Activated CD8-positive, alpha-beta memory T cell treated with anti-CD3 and anti-CD28 coated beads, Interleukin-2, amount 10 ng/mL, durations not matched to agents 7 days and 5 days (primary cell): Measurements from ENCODE around the gene S1PR4. TPM values are rescaled to one million over a fixed set of nuclear protein-coding genes. Genes with fewer than 3 reads are reported as not detected.
"Not testable (repeated sequence)": the region's sequence is repeated elsewhere in the genome, so short reads cannot be mapped to it uniquely, and the experiment has no call there.

Source experiments
- ATAC-seq: fragments of 150-1000 bp; cut with Tn5 transposase; one replicate; pipeline ENCODE4 v1.10.0; 2021; ENCODE audit warnings: moderate library complexity
- CTCF ChIA-PET: fragments of 350-600 bp; sonication (Branson Sonifier 250); formaldehyde crosslinking; loops from one replicate; lab custom pipeline; 2021; ENCODE audit warnings: antibody characterized with exemption; lab: Charles Lee
- DNase-seq: peaks from one replicate; pipeline ENCODE4 v3.0.0-alpha.2; 2020
- H3K27ac Mint-ChIP-seq: one replicate; pipeline ENCODE4 v1.8.0; 2021; ENCODE audit warnings: mild to moderate bottlenecking, mixed read lengths
- H3K27me3 Mint-ChIP-seq: one replicate; pipeline ENCODE4 v1.8.0; 2021; ENCODE audit warnings: mixed read lengths
- H3K36me3 Mint-ChIP-seq: one replicate; pipeline ENCODE4 v1.8.0; 2021; ENCODE audit warnings: mild to moderate bottlenecking, mixed read lengths
- H3K4me1 Mint-ChIP-seq: one replicate; pipeline ENCODE4 v1.8.0; 2021; ENCODE audit warnings: mixed read lengths
- H3K4me3 Mint-ChIP-seq: one replicate; pipeline ENCODE4 v1.8.0; 2021; ENCODE audit warnings: mild to moderate bottlenecking, moderate library complexity, mixed read lengths
- H3K9me3 Mint-ChIP-seq: one replicate; pipeline ENCODE4 v1.8.0; 2022; ENCODE audit warnings: low read depth, mixed read lengths
- total RNA-seq, 2 experiments: library from RNA; stranded (reverse); gene quantifications; one replicate each; pipeline ENCODE4 v1.2.3, GENCODE V29; 2021

Gene S1PR4
- total RNA-seq, 2 experiments from 2014 or later: 122 to 155 TPM

GRCh38 chr19:3154957-3155736 is 23.4 kb upstream of the S1PR4 start:
- Mint-ChIP-seq H3K4me3 (no peak overlapping the region), H3K36me3 (peaks cover 43% of the 10 kb centered on the region)
- peak; percentile 94 for ATAC-seq

GRCh38 chr19:3157096-3157845 is 21.3 kb upstream of the S1PR4 start:
- no peak overlapping the region for H3K27ac Mint-ChIP-seq

More at GRCh38 chr19:3154957-3155736, 23.4 kb upstream of the S1PR4 start:
- CTCF ChIA-PET: interaction anchor here (0.5 to 0.9 kb wide), 2 partner anchors 9 to 204 kb away, joined by 3 to 4 read pairs; no protein-coding TSS in a partner anchor
- Mint-ChIP-seq H3K4me1 (peaks cover 11% of the 10 kb centered on the region), H3K27me3 (no peaks in the 10 kb centered on the region), H3K27ac (no peak overlapping the region), H3K9me3 (peaks cover 6% of the 10 kb centered on the region)
- DNase-seq: peak; percentile 91

GRCh38 chr19:3159565-3159964 is 19.0 kb upstream of the S1PR4 start:
- Mint-ChIP-seq H3K27ac (no peak overlapping the region), H3K4me1 (peaks cover 39% of the 10 kb centered on the region), H3K27me3 (no peaks in the 10 kb centered on the region), H3K9me3 (peaks cover 6% of the 10 kb centered on the region), H3K4me3 (no peak overlapping the region), H3K36me3 (peaks cover 75% of the 10 kb centered on the region)
- DNase-seq (no peak), ATAC-seq (no peak)
- CTCF ChIA-PET: interaction anchor here (0.9 to 3.1 kb wide), 10 partner anchors 13 to 511 kb away, joined by 3 to 14 read pairs (median 5); no protein-coding TSS in a partner anchor

More at GRCh38 chr19:3157096-3157845, 21.3 kb upstream of the S1PR4 start:
- Mint-ChIP-seq H3K36me3 (peaks cover 58% of the 10 kb centered on the region), H3K4me1 (peaks cover 20% of the 10 kb centered on the region), H3K4me3 (no peak overlapping the region), H3K9me3 (peaks cover 6% of the 10 kb centered on the region), H3K27me3 (no peaks in the 10 kb centered on the region)
- ATAC-seq (no peak), DNase-seq (no peak)
- CTCF ChIA-PET: interaction anchor here (0.7 to 1.8 kb wide), 3 partner anchors 11 to 28 kb away, joined by 3 to 9 read pairs (median 4); no protein-coding TSS in a partner anchor

- no peak overlapping the region for H3K4me3 Mint-ChIP-seq
- H3K27ac Mint-ChIP-seq: peak overlapping the region; percentile 61
- H3K4me1 Mint-ChIP-seq: peaks cover 44% of the 10 kb centered on the region
- H3K27me3 Mint-ChIP-seq: no peaks in the 10 kb centered on the region
- CTCF ChIA-PET: interaction anchor here (0.7 to 3.1 kb wide), 12 partner anchors 14 to 512 kb away, joined by 3 to 14 read pairs (median 4); no protein-coding TSS in a partner anchor
- DNase-seq (no peak), ATAC-seq (no peak)
- H3K36me3 Mint-ChIP-seq: peaks cover 75% of the 10 kb centered on the region
- H3K9me3 Mint-ChIP-seq: peaks cover 5% of the 10 kb centered on the region
Observed at GRCh38 chr19:3160219-3160618, 18.4 kb upstream of the S1PR4 start.

GRCh38 chr19:3161453-3161852 is 17.1 kb upstream of the S1PR4 start:
- no peak for ATAC-seq
- Mint-ChIP-seq H3K9me3 (peaks cover 2% of the 10 kb centered on the region), H3K4me3 (no peak overlapping the region), H3K36me3 (peaks cover 72% of the 10 kb centered on the region), H3K27ac (no peak overlapping the region), H3K4me1 (peaks cover 50% of the 10 kb centered on the region), H3K27me3 (no peaks in the 10 kb centered on the region)
- no peak for DNase-seq
- CTCF ChIA-PET: interaction anchor here (0.9 to 3.5 kb wide), 15 partner anchors 10 to 210 kb away, joined by 3 to 22 read pairs (median 4); no protein-coding TSS in a partner anchor

- H3K27ac Mint-ChIP-seq: peak overlapping the region; percentile 46
- DNase-seq: peak; percentile 69
- peaks cover 2% of the 10 kb centered on the region for H3K9me3 Mint-ChIP-seq
- CTCF ChIA-PET: interaction anchor here (0.8 to 3.5 kb wide), 17 partner anchors 11 to 211 kb away, joined by 3 to 28 read pairs (median 4); no protein-coding TSS in a partner anchor
- H3K4me1 Mint-ChIP-seq: peaks cover 47% of the 10 kb centered on the region
- H3K27me3 Mint-ChIP-seq: no peaks in the 10 kb centered on the region
- ATAC-seq: no peak
- H3K4me3 Mint-ChIP-seq: no peak overlapping the region
- H3K36me3 Mint-ChIP-seq: peaks cover 71% of the 10 kb centered on the region
Observed at GRCh38 chr19:3162418-3163229, 15.9 kb upstream of the S1PR4 start.

- Mint-ChIP-seq H3K4me1 (peaks cover 45% of the 10 kb centered on the region), H3K9me3 (peaks cover 2% of the 10 kb centered on the region), H3K4me3 (no peak overlapping the region), H3K27ac (peak overlapping the region; percentile 46), H3K27me3 (no peaks in the 10 kb centered on the region), H3K36me3 (peaks cover 66% of the 10 kb centered on the region)
- DNase-seq (peak; percentile 82), ATAC-seq (peak; percentile 90)
- CTCF ChIA-PET: interaction anchor here (0.6 to 3.5 kb wide), 16 partner anchors 11 to 706 kb away, joined by 3 to 28 read pairs (median 6); partner anchors contain the start of genes GNA15 and LMNB2
Observed at GRCh38 chr19:3163230-3163886, 15.2 kb upstream of the S1PR4 start.

- CTCF ChIA-PET: interaction anchor here (0.6 to 3.5 kb wide), 16 partner anchors 11 to 707 kb away, joined by 3 to 28 read pairs (median 6); partner anchors contain the start of genes GNA15 and LMNB2
- H3K27ac Mint-ChIP-seq: peak overlapping the region; percentile 32
- H3K27me3 Mint-ChIP-seq: no peaks in the 10 kb centered on the region
- H3K4me1 Mint-ChIP-seq: peaks cover 45% of the 10 kb centered on the region
- ATAC-seq (no peak), DNase-seq (no peak)
- no peak overlapping the region for H3K4me3 Mint-ChIP-seq
- H3K9me3 Mint-ChIP-seq: peaks cover 2% of the 10 kb centered on the region
- H3K36me3 Mint-ChIP-seq: peaks cover 62% of the 10 kb centered on the region
Observed at GRCh38 chr19:3163943-3164342, 14.6 kb upstream of the S1PR4 start.

- Mint-ChIP-seq H3K27ac (peak overlapping the region; percentile 32), H3K27me3 (no peaks in the 10 kb centered on the region), H3K36me3 (peaks cover 33% of the 10 kb centered on the region), H3K9me3 (no peaks in the 10 kb centered on the region), H3K4me1 (peaks cover 32% of the 10 kb centered on the region), H3K4me3 (no peak overlapping the region)
- ATAC-seq (no peak), DNase-seq (no peak)
- CTCF ChIA-PET: interaction anchor here (1.1 kb wide), 1 partner anchor 107 kb away, joined by 3 read pairs; no protein-coding TSS in a partner anchor
Observed at GRCh38 chr19:3167533-3168272, 10.9 kb upstream of the S1PR4 start.

- H3K4me1 Mint-ChIP-seq: peaks cover 15% of the 10 kb centered on the region
- H3K36me3 Mint-ChIP-seq: peaks cover 14% of the 10 kb centered on the region
- CTCF ChIA-PET: no interaction called here
- no peaks in the 10 kb centered on the region for H3K9me3 Mint-ChIP-seq
- no peak overlapping the region for H3K27ac Mint-ChIP-seq
- no peak overlapping the region for H3K4me3 Mint-ChIP-seq
- ATAC-seq: no peak
- DNase-seq: no peak
- H3K27me3 Mint-ChIP-seq: no peaks in the 10 kb centered on the region
Observed at GRCh38 chr19:3171894-3172672, 6.5 kb upstream of the S1PR4 start.

- H3K9me3 Mint-ChIP-seq, H3K27me3 Mint-ChIP-seq, H3K4me3 Mint-ChIP-seq, H3K27ac Mint-ChIP-seq, CTCF ChIA-PET, ATAC-seq, DNase-seq: not testable (repeated sequence)
- Mint-ChIP-seq H3K4me1 (peaks cover 16% of the 10 kb centered on the region), H3K36me3 (peaks cover 11% of the 10 kb centered on the region)
Observed at GRCh38 chr19:3172673-3173000, 5.9 kb upstream of the S1PR4 start.
